Kidney (tissue), 14 donors: ENCODE data around the gene NSFL1C. TPM values are rescaled to one million over a fixed set of nuclear protein-coding genes. Genes with fewer than 3 reads are reported as not detected.

Source experiments
- DNase-seq, 5 donors: peaks; one replicate each; pipeline ENCODE4 v3.0.0-alpha.2; 2013 to 2020
- FAIRE-seq: peaks from 2 replicates; lab custom pipeline; 2012; peaks lifted over from hg19 to GRCh38; lab: Jason Lieb, UNC
- H3K27ac ChIP-seq, 2 donors: one replicate each; pipeline ENCODE4 v1.7.0; 2013; ENCODE audit warnings: low read depth in 2 of 2, low read length in 2 of 2, inconsistent platforms in 1 of 2
- H3K27me3 ChIP-seq: one replicate; pipeline ENCODE4 v1.7.1; 2013; ENCODE audit warnings: low read length, inconsistent platforms; ENCODE audit not compliant: control insufficient read depth, insufficient read depth
- H3K36me3 ChIP-seq, 3 donors: one replicate each; pipeline versions ENCODE4 v1.7.0 to v1.7.1; 2013; ENCODE audit warnings: low read length in 3 of 3, control low read depth in 1 of 3, inconsistent platforms in 1 of 3; ENCODE audit not compliant: insufficient read depth in 3 of 3, control insufficient read depth in 2 of 3
- H3K4me1 ChIP-seq, 3 donors: one replicate each; pipeline versions ENCODE4 v1.7.0 to v1.7.1; 2013; ENCODE audit warnings: low read length in 3 of 3, inconsistent platforms in 1 of 3, low read depth in 1 of 3; ENCODE audit not compliant: control insufficient read depth in 2 of 3, insufficient read depth in 2 of 3
- H3K4me3 ChIP-seq, 3 donors: one replicate each; pipeline versions ENCODE4 v1.7.0 to v1.8.1; 2013; ENCODE audit warnings: low read length in 3 of 3, control low read depth in 1 of 3, inconsistent platforms in 1 of 3
- H3K9ac ChIP-seq, 3 donors: one replicate each; pipeline versions ENCODE4 v1.7.0 to v1.7.1; 2013; ENCODE audit warnings: low read length in 3 of 3, control low read depth in 1 of 3, inconsistent platforms in 1 of 3
- H3K9me3 ChIP-seq, 3 donors: one replicate each; pipeline versions ENCODE4 v1.7.0 to v1.7.1; 2013; ENCODE audit warnings: low read length in 3 of 3, control low read depth in 1 of 3, inconsistent platforms in 1 of 3; ENCODE audit not compliant: control insufficient read depth in 2 of 3, insufficient read depth in 1 of 3
- CTCF ChIP-seq: IDR thresholded peaks from 3 replicates; pipeline ENCODE4 v1.5.1; 2012; ENCODE audit warnings: mild to moderate bottlenecking, moderate library complexity, borderline replicate concordance; ENCODE audit not compliant: insufficient read depth; ENCODE audit errors: extremely low read depth
- intact Hi-C: fragments of 100-400 bp; cut with DNase I; formaldehyde crosslinking; loops from one replicate; pipeline ENCODE4 v1.11.1; 2022
- polyA plus RNA-seq: library from polyadenylated mRNA; stranded (reverse); fragments of 350-450 nt; fragmentation: Illumina TruSeq; extraction: RNeasy Lipid Tissue Mini Kit (QIAGEN cat#74804); gene quantifications from one replicate; pipeline ENCODE4 v1.2.3, GENCODE V29; 2014; ENCODE audit warnings: low read depth, low replicate concordance; ENCODE audit not compliant: insufficient read depth
- total RNA-seq: library from RNA; stranded (reverse); fragmentation: NEBNext Ultra II Directional; extraction: Animal tissue kit (Norgen Biotek cat#: 25700); gene quantifications from one replicate; pipeline ENCODE4 v1.2.1, GENCODE V29; 2021
- donor health status: control.
- donor health status: control.
- donor health status: control.
- donor health status: control.
- donor health status: control.
- donor health status: DM: yes; HTN: yes; CAD: no.
- donor health status: Normal renal cell carcinoma (clear cell type).

Gene NSFL1C
- total and polyA plus RNA-seq, 2 donors from 2014 or later, result 76.1 to 78.2 TPM

- Histone ChIP-seq H3K4me1 (no peaks in the 10 kb centered on the region), H3K9me3 (peaks cover 0 to 4% (median 0%) of the 10 kb centered on the region in 3 donors), H3K36me3 (no peaks in the 10 kb centered on the region), H3K27me3 (no peaks in the 10 kb centered on the region), H3K9ac (no peak overlapping the region), H3K4me3 (no peak overlapping the region), H3K27ac (no peak overlapping the region)
- no peak for DNase-seq
- no peak for TF ChIP-seq CTCF
- intact Hi-C loops, result no loop called here
- no peak for FAIRE-seq
Measured at GRCh38 chr20:1418350-1418749, 48.3 kb downstream of the NSFL1C start.

GRCh38 chr20:1417790-1418189, 48.9 kb downstream of the NSFL1C start:
- FAIRE-seq, result no peak

GRCh38 chr20:1417273-1417672, 49.4 kb downstream of the NSFL1C start:
- peaks cover 0 to 4% (median 0%) of the 10 kb centered on the region in 3 donors for H3K9me3 ChIP-seq
- no peaks in the 10 kb centered on the region for H3K4me1 ChIP-seq
- FAIRE-seq, result no peak
- H3K27ac ChIP-seq, result no peak overlapping the region
- H3K9ac ChIP-seq, result no peak overlapping the region
- intact Hi-C loops, result no loop called here
- H3K36me3 ChIP-seq, result no peaks in the 10 kb centered on the region
- H3K4me3 ChIP-seq, result no peak overlapping the region
- no peak for TF ChIP-seq CTCF
- DNase-seq, result no peak
- H3K27me3 ChIP-seq, result no peaks in the 10 kb centered on the region

More at GRCh38 chr20:1417790-1418189, 48.9 kb downstream of the NSFL1C start:
- Histone ChIP-seq H3K9me3 (peaks cover 0 to 4% (median 0%) of the 10 kb centered on the region in 3 donors), H3K4me1 (no peaks in the 10 kb centered on the region), H3K4me3 (no peak overlapping the region), H3K9ac (no peak overlapping the region), H3K27me3 (no peaks in the 10 kb centered on the region), H3K36me3 (no peaks in the 10 kb centered on the region), H3K27ac (no peak overlapping the region)
- no peak for TF ChIP-seq CTCF
- no peak for DNase-seq
- intact Hi-C loops, result no loop called here
